IMR-90 (cell line): ENCODE measurements around the gene SLC7A6OS.

Source experiments
- CEBPB ChIP-seq: IDR thresholded peaks from 2 replicates; pipeline ENCODE4 v1.6.1; 2012; ENCODE audit warnings: low read depth, low read length, improper control_type of control experiment
- CHD1 ChIP-seq: IDR thresholded peaks from 2 replicates; pipeline ENCODE4 v1.6.1; 2012; ENCODE audit warnings: low read depth, low read length, improper control_type of control experiment
- FOS ChIP-seq: fragments of 150-350 bp; IDR thresholded peaks from 2 replicates; pipeline ENCODE4 v1.6.1; 2016; ENCODE audit warnings: low read depth, low read length
- MAZ ChIP-seq: IDR thresholded peaks from 2 replicates; pipeline ENCODE4 v1.6.1; 2012; ENCODE audit warnings: low read depth, mild to moderate bottlenecking, low read length, improper control_type of control experiment, moderate library complexity, borderline replicate concordance
- POLR2A ChIP-seq: IDR thresholded peaks from 2 replicates; pipeline ENCODE4 v1.6.1; 2012; ENCODE audit warnings: mild to moderate bottlenecking, low read depth, low read length
- RAD21 ChIP-seq: IDR thresholded peaks from 2 replicates; pipeline ENCODE4 v1.6.1; 2012; ENCODE audit warnings: low read length, improper control_type of control experiment
- RCOR1 ChIP-seq: IDR thresholded peaks from 2 replicates; pipeline ENCODE4 v1.6.1; 2012; ENCODE audit warnings: mild to moderate bottlenecking, low read length, improper control_type of control experiment; ENCODE audit not compliant: insufficient replicate concordance
- SMC3 ChIP-seq: fragments of 150-350 bp; IDR thresholded peaks from 2 replicates; pipeline ENCODE4 v1.6.1; 2016; ENCODE audit warnings: low read depth, mild to moderate bottlenecking, antibody characterized with exemption, low read length, moderate library complexity
- TF ChIP-seq, protein P1 (sequence below): conservative IDR thresholded peaks from 2 replicates; pipeline ENCODE4 v1.5.1; 2012; ENCODE audit warnings: mild to moderate bottlenecking, low read depth, low read length, improper control_type of control experiment

DNA sequence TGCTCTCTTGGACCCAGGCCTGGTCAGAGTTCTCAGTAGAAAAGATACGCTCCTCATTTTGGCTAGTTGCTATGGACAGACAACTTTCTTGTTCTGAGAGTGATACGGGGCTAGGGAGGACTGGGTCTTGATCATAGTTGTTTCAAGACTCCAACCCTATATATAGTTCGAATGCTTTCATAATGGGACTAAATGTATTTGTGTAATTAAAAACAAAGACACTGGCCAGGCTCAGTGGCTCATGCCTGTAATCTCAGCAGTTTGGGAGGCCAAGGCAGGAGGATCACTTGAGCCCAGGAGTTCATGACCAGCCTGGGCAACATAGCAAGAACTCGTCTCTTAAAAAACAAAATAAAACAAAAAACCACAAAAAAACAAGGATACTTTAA is 28.7 kb downstream of the SLC7A6OS start:
- TF ChIP-seq RCOR1 (no peak), SMC3 (no peak), POLR2A (no peak), MAZ (no peak), CHD1 (no peak), RAD21 (no peak), CEBPB (no peak), FOS (no peak)
- TF ChIP-seq, protein P1, sequence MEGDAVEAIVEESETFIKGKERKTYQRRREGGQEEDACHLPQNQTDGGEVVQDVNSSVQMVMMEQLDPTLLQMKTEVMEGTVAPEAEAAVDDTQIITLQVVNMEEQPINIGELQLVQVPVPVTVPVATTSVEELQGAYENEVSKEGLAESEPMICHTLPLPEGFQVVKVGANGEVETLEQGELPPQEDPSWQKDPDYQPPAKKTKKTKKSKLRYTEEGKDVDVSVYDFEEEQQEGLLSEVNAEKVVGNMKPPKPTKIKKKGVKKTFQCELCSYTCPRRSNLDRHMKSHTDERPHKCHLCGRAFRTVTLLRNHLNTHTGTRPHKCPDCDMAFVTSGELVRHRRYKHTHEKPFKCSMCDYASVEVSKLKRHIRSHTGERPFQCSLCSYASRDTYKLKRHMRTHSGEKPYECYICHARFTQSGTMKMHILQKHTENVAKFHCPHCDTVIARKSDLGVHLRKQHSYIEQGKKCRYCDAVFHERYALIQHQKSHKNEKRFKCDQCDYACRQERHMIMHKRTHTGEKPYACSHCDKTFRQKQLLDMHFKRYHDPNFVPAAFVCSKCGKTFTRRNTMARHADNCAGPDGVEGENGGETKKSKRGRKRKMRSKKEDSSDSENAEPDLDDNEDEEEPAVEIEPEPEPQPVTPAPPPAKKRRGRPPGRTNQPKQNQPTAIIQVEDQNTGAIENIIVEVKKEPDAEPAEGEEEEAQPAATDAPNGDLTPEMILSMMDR = no peak
